AG20443 (cell line): ENCODE measurements around the gene TMEM119.
A peak's percentile ranks its signal among the peaks of the same experiment; 100 is the strongest.
"Not testable (repeated sequence)": the region's sequence is repeated elsewhere in the genome, so short reads cannot be mapped to it uniquely, and the experiment has no call there.

Experiments
- DNase-seq: peaks from one replicate; pipeline ENCODE4 v3.0.0; 2012; ENCODE audit warnings: low spot score, mixed read lengths

The TMEM119 gene

DNA sequence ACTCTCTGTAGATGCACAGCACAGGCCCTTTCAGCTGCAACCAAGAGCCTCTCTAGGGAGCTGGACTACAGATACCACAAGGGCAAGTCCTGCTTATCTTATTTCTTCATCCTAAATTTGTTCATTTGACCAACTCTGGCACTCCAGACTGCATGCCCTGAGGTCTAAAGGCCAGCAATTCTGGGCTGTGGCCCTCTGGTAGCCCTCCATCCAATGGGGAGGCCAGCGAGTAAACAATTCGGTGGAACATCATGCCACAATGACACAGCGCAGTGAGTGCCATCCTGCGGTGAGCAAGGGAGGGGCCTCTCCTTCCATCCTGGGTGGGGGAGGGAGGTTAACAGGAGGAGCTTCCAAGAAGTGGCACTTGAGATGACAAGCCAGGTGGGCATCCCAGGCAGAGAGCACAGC lies 36.5 kb upstream of the TMEM119 start:
- no peak for DNase-seq

DNA sequence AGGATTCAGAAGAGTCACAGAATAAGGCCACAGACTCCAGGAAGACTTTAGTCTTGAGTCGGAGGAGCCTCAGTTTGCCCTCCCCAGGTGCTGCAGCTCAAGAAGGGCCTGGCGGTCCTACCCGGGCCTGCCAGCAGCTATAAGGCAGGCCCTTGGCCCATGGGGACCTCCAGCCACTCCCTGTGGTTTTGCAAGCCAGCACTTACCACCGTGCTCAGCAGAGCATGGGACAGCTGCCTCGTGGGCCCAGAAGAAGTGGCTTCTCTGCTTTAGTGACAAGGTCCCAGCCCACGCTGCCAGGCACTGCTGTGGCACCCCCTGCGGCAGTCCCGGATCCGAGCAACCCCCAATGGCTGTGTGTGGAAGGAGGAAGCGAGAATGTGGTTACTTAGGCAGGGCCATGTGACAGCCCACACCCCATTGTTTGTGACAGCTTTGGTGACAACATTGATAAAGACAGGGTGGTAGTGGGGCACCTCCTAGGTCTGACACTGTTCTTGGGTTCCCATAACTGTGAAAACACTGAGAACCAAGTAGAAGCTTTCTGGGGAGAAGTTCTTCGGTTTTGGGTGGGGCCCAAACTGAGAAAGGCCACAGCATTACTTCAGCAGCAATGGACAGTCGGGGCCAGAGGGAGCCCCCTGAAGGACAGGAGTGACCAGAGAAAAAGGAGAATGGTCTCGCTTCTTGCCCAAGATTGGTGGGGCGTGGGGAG lies 35.8 kb upstream of the TMEM119 start, which contains the start of gene SELPLG:
Gene SELPLG (minus strand): TSS at position 361 of the 715 bp plus-strand sequence. CDS start 9,587 bp downstream, outside the sequence.
- DNase-seq = no peak

DNA sequence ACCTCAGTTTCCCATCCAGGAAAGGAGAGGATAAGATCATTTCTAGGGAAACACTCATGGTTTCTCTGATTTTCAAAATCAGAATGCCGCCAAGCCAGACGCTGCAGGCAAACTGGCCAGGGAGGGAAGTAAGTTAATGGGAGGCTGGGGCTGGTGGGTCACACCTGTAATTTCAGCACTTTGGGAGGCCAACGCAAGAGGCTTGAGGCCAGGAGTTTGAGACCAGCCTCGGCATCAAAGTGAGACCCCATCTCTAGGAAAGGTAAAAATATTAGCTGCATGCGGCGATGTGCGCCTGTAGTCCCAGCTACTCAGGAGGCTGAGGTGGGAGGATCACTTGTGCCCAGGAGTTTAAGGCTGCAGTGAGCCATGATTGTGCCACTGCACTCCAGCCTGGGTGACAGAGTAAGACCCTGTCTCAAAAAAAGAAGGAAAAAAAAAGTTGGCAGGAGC lies 35.2 kb upstream of the TMEM119 start:
- DNase-seq = no peak

DNA sequence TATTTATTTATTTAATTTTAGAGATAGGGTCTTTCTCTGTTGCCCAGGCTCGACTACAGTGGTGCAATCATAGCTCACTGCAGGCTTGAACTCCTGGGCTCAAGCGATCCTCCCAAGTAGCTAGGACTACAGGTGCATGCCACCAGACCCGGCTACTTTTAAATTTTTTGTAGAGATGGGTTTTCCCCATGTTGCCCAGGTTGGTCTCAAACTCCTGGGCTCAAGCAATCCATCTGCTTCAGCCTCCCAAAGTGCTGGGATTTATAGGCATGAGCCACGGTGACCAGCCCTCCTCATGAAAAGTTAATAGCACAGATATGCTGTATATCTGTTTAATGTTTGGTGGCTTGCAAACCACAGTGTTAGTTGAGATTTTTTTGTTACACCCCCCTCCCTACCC lies 33.4 kb upstream of the TMEM119 start:
- DNase-seq = not testable (repeated sequence)

DNA sequence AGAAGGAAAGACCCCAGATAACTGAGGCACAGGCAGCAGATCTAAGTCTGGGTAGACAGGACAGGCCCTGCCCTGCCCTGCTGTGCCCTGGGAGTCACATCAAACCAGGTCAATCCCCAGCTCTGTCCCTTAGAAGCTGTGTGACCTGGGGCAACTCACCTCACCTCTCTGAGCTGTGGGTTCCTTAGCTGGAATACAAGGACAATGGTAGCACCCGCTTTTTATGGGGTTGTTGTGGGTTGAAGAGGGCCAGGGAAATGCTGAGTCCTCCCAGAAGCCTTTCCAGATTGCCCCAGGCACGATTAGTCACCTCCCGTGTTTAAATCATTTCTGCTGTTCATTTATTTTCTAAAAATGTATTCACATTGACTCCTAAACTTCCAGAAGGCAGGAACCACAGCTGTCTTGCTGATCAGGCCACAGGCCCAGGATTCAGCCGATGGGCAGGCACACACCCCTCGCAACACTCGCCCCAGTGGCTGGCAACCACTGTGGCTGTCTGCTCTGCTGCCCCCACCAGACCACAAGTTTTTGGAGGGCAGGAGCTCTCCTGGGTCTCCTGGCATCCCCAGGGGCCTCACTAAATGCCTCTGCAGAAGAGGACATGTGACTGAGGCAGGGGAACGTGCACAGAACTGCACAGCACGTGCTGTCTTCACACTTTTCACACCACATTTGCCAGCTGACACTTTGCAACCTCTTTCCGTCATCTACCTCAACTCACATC lies 32.8 kb upstream of the TMEM119 start:
- DNase-seq = peak; percentile 79

DNA sequence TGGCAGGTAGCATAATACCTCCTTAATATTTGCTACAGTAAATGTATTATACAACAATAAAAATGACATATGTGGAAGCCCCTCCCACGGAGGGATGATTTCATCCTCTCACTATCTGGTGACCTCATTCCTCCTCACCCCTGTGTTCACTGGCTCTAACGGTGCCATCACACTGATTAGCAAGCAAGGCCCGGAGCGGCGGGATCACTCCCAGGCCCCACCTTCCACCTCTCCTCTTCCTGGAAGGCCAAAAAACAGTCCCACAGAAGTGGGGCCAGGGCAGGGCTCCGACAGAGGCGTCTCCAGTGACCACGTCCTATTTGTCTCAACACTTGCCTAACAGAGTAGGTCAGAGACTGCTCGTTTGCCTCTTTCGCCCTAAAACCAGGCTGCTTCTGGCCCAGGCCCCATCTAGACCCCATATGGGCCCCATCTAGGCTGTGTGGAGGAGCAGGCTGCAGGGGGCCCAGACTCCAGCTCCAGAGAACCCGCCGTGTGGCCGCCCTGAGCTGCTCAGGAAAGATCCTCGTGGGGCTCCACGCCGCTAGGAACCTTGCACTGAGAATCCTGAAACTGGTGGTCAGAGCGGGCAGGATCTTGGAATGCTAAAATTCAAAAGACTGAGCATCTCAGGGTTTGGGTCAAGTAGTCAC lies 32.1 kb upstream of the TMEM119 start:
- DNase-seq = peak; percentile 85

DNA sequence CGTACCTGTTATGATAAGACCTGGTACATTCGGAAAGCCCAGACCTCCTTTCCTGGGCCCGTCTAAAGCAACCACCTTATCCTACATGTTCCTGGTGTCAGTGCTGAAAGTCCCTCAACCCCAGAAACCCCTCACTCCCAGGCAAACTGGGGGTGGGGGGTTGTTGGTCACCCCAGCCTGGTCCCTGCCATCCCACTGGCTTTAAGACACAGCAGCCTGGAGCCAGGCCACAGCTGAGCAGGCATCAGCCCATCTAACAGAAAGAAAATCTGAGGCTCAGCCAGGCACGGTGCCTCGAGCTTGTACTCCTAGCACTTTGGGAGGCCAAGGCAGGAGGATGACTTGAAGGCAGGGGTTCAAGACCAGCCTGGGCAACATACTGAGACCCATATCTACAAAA lies 31.3 kb upstream of the TMEM119 start:
- no peak for DNase-seq

DNA sequence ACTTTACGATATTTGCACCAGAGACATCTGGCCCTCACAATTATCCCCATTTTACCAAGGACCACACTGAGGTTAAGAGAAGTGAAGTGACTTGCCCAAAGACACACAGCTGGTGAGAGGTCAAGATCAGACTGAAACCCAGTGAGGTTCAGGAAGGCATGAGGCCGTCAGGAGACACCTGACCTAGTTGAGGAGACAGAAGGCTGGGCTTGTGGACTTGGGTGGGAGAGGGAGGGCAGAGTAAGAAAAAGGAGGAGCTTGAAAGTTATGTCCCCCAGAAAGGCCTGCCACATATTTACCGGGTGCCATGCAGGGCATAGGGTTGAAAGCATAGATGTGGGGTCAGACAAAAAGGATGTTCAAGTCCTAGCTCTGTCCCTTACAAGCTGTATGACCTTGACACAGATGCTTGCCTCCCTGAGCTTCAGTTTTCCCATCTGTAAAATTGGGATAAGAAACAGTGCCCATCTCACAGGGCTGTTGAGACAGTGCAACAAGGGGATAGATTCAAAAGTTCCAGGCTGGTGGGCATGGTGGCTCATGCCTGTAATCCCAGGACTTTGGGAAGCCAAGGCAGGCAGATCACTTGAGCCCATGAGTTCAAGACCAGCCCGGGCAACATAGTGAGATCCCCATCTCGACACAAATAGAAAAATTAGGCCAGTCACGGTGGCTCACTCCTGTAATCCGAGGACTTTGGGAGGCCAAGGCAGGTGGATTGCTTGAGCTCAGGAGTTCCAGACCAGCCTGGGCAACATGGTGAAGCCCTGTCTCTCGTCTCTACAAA lies 29.4 kb upstream of the TMEM119 start:
- DNase-seq = no peak

DNA sequence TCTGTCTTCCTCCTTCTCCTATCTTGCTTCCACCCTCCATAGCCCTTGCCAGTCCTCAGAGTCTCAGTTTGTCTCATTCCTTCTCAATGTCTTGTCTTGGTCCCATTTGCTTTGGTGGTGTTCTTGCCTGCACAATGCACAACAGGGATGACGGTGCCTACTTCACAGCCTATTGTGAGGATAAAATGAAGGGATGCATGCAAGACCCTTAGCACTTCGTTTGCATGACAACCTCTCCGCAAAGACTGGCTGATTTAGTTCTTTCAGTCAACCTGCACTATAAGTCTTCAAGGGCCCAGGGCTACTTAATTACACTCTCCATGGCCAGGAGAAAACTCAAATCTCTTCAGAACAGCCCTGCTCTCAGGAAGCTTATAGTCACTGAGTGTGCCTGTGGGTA lies 27.3 kb upstream of the TMEM119 start:
- DNase-seq = no peak

DNA sequence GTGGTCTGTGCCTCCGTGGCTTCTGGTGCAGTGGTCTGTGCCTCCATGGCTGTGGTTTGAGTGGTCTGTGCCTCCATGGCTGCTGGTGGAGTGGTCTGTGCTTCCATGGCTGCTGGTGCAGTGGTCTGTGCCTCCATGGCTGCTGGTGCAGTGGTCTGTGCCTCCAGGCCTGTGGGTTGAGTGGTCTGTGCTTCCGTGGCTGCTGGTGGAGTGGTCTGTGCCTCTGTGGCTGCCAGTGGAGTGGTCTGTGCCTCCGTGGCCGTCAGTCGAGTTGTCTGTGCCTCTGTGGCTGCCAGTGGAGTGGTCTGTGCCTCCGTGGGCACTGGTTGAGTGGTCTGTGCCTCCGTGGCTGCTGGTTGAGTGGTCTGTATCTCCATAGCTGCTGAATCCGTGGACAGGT lies 25.7 kb upstream of the TMEM119 start:
- DNase-seq = no peak

DNA sequence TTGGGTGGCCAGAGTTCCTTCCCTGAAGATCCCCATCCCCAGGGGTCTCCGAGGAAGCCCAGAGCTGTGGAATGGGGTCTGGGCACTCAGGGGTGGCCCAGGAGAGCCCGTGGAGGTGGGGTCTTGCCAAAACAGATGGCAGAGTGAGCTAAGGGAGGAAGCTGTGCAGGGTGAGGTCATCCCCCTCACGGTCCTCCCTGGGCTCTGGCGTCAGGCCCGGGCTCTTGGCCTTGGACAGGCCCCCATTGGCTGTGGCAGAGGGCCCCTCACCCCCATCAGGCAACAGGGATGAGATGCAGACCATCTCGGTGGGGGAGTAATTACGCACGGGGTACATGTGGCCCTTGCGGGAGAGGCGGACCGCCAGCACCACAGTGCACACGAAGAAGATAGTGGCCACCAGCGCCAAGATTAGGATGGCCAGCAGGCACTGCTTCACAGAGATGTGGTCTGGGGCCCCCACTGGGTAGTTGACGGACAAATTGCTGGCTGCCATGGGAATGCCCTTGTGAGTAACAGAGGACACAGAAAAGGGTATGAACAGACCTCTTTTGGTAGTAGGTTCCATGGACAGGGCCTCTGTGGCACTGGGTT lies 25.1 kb upstream of the TMEM119 start:
- no peak for DNase-seq

DNA sequence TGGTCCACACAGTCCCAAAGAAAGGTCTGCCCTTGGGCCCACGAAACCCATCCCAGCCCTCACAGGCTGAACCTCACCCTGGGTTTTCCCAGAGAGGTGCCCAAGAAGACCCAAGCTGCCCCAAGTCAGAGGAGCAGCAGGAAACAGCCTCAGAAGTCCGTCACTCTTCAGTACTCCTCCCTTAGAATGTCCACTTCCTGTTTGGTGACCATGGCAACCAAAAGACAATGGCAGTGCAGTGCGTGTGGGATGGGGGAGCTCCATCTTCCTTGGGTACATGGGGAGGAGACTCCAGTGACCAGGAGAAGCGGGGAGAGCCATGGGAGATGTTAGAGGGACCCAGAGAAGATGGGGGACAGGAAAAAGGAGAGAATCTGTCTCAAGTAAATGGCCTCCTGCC lies 24.5 kb upstream of the TMEM119 start:
- DNase-seq = no peak

DNA sequence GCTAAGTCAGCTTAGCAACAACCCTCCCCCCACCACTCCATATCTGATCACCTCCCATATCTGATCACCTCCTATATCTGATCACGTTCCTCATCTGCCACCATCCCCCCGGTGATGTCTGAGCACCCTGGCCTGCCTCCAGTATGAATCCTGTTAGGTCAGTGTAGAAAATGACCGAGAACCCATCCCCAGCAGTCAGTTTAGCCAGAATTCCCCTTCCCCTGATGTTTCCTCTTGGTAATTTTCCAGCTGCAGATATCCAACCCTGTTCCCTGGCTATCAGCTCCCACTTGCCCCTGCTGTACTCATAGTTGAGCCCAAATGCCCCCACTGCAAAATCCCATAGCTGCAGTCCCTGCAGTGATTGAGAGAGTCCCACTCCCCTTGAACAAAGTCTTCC lies 23.3 kb upstream of the TMEM119 start:
- no peak for DNase-seq

DNA sequence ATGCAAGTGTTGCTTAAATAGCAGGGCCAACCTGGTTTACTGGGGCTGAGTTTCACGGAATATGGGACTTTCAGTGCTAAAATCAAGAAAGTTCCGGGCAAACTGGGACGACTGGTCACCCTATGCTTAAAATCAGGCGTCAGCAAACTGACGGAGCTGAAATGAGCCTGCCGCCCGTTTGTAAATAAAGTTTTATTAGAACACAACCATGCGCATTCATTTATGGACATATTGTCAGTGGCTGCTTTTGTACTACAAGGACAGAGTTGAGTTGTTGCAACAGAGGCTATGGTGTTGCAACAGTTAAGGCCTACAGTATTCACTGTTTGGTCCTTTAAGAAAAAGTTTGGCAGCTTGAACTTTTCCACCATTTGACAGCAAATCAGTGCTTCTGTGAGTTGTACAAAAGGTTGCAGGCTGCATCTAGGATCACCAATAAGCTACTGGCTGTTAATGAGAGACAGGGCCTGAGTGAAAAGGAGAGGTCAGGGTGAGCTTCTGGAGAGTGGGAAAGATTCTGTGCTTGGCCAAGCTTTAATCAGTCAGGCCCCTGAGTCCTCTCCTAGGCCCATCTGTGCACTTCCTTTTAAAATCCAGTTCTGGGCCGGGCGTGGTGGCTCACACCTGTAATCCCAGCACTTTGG lies 22.5 kb upstream of the TMEM119 start:
- DNase-seq = no peak

DNA sequence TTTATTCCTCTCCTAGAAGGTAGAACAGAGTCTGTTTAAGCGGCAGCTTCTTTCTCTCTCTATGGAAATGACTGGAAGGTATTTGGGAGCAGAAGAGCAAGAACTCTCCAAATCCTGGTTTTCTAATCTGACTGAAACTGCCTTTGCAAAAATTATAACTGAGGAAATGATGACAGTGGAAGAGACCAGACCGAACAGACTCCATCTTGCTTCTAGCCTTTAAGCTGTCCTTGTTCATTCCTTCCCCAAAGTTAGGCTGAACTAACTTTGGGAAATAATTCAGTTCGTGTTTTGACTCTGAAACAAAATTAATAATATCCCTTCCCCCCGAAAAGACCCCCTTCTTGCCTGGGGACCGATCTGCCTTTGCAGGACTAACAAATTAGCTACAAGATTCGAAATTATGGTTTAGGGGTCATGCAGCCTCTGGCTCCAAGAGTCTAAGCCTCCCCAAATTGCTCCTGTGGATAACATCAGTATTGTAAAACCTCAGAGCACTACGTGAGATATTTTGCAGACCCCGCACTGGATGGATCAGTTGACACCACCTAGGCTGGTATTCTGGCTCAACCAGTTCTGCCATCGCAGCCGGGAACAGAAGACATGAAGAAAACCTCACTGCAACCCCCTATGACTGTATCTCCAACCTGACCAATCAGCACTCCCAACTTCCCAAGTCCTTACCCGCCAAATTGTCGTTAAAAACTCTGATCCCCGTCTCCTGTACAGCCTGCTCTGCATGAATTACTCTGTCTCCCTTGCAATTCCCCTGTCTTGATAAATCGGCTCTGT lies 21.7 kb upstream of the TMEM119 start:
- DNase-seq = no peak

DNA sequence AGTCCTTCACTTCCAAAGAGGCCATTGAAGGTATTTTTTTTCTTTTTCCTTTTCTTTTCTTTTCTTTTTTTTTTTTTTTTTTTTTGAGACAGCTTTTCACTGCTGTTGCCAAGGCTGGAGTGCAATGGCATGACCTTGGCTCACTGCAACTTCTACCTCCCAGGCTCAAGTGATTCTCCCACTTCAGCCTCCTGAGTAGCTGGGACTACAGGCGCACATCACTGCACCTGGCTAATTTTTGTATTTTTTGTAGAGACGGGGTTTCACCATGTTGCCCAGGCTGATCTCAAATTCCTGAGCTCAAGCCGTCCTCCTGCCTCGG lies 21.0 kb upstream of the TMEM119 start:
- DNase-seq = not testable (repeated sequence)

DNA sequence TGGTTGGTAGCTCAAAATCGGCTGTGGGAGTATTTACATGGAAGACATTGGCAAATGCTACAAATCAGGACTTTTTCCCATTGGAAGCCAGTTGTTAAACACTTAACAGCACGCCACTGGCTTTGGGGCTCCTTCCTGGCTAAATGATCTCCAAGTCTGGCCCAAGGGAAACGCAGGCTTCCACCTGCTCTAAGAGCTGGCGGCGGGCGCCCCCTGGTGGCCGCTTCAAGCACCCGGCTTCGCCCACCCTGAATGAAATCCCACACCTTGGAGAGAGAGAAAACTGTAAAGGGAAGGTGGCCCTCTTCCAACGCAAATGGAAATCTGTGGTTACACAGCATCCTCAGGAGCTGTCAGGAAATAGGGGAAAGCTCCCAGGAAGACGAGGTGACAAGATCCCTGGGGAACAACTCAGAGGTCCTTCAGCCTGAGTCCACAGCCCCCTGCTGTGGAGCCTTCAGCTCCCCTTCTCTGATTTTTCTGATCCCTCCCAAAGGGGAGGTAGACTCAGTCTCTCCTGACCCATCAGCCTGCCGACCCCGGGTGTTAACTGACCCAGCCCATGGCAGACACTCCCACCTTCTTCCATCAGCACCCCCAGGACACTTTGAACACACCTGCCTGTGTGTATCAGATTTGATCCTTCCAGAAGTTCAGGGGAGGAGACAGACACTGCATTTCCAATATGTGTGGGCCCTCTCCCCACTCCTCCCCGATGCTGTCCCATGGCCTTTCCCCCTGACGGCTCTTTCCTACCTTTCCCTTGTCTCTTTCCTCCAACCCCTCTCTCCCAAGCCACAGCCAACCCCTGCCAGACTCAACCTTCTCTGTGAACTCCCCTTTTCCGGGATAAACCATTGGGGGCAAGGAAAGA lies 20.4 kb upstream of the TMEM119 start:
- peak; percentile 88 for DNase-seq

DNA sequence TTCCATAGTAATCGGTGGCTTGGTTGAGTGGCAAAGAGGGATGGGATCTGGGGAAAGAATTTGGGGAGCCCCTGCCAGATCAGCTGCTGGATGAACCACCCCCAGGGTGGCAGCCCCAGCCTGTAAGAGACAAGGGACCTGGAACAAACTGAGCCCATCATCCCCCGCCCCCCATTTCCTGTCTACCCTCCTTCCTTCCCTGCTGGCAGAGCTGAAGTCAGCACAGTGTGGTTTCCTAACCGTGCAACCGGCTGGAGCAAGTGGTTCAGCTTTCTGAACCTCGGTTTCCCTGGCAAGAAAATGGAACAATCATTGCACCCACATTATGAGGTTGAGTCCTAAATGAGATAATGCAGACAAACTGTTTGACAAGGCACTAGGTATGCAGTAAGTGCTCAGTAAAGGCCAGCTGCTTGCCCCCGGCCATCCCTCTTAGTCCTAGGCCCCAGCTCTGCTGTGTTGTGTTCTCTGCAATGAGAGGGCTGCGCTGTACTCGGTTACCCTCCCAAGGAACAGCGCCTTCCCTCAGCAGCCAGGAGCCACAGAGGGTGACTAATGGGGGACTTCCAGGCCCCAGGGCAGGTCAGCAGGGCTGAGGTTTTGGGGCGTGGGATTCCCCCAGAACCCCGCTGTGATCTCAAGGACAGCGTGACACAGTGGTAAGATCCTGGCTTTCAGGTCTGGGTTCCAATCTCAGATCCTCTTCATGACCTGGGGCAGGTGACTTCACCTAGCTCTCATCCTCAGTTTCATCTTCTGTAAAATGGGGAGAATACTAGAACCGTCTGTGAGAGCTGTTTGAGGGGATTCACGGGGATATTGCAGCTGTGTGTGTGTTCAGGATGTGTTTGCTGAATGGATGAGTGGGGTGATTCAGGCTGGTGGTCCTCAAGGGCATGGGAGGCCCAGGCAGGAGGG lies 19.3 kb upstream of the TMEM119 start:
- no peak for DNase-seq

DNA sequence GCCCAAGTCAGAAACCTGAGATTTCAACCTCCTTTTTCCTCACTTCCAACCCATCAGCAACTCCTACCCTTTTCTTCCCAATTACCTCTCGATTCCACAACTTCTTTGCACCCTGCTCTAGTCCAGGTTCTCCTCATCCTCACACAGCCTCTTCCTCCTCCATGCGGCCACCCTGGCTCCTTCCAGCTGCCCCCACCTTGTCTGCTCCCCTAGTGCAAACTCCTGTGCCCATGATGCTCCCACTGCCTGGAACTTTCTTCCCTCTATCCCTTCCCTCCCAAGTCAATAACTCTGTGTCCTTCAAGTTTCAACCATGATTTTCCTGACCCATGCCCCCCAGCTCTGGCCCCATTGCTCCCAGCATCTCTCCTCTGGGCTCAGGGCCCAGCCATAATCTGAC lies 18.5 kb upstream of the TMEM119 start:
- no peak for DNase-seq
